Stomach (tissue), 9 donors: Measurements from ENCODE around the gene PMP22. TPM values are rescaled to one million over a fixed set of nuclear protein-coding genes. Genes with fewer than 3 reads are reported as not detected.

Experiments
- DNase-seq, 2 donors: peaks; one replicate each; pipeline versions ENCODE4 v3.0.0 to v3.0.0-alpha.2; 2013 to 2019
- H3K27ac ChIP-seq, 5 donors: fragments of 200-600 bp in 4 of 5; sonication (generic) in 4 of 5; one replicate each; pipeline ENCODE4 v1.5.1; 2013 to 2019; ENCODE audit warnings: mild to moderate bottlenecking in 1 of 5, moderate library complexity in 1 of 5
- H3K27me3 ChIP-seq, 3 donors: fragments of 200-600 bp; sonication (generic); one replicate each; pipeline ENCODE4 v1.5.1; 2017 to 2019; ENCODE audit warnings: mixed run types in 1 of 3
- H3K36me3 ChIP-seq, 4 donors: fragments of 200-600 bp; sonication (generic); 1 replicate in 3 of 4; 2 replicates in 1 of 4; pipeline ENCODE4 v1.5.1; 2016 to 2019
- H3K4me1 ChIP-seq, 4 donors: fragments of 200-600 bp; sonication (generic); one replicate each; pipeline ENCODE4 v1.5.1; 2016 to 2019
- H3K4me3 ChIP-seq, 4 donors: fragments of 200-600 bp; sonication (generic) in 3 of 4; one replicate each; pipeline ENCODE4 v1.5.1; 2016 to 2019; ENCODE audit warnings: mild to moderate bottlenecking in 1 of 4
- H3K9me3 ChIP-seq, 4 donors: fragments of 200-600 bp; sonication (generic); one replicate each; pipeline ENCODE4 v1.5.1; 2016 to 2019
- EP300 ChIP-seq: sonication (generic); formaldehyde crosslinking; IDR thresholded peaks from one replicate; pipeline ENCODE4 v1.6.1; 2017; ENCODE audit warnings: antibody characterized with exemption
- POLR2A ChIP-seq, 4 donors: fragments of 450-650 bp; IDR thresholded peaks; one replicate each; pipeline ENCODE4 v1.6.1; 2016; ENCODE audit warnings: antibody characterized with exemption in 4 of 4, control low read depth in 2 of 4, mild to moderate bottlenecking in 1 of 4, moderate library complexity in 1 of 4
- POLR2AphosphoS5 ChIP-seq, 3 donors: sonication (generic); formaldehyde crosslinking; IDR thresholded peaks; one replicate each; pipeline ENCODE4 v1.6.1; 2016; ENCODE audit warnings: antibody characterized with exemption in 3 of 3
- WGBS, 5 donors: extraction: QIAGEN DNeasy Blood & Tissue Kit in 3 of 5; methylation state at CpG; one replicate each; pipeline versions ENCODE4 v1.1.5 to v1.1.7; 2013 to 2018; 5-methylcytosine and 5-hydroxymethylcytosine counted together
- intact Hi-C: fragments of 100-400 bp; cut with DNase I; formaldehyde crosslinking; loops from one replicate; pipeline ENCODE4 v1.15.1; 2023; ENCODE audit warnings: low total_unique reads
- polyA plus RNA-seq, 3 donors: library from polyadenylated mRNA; stranded (reverse); fragments of 200-250 nt; gene quantifications; one replicate each; pipeline ENCODE4 v1.2.3, GENCODE V29; 2013
- total RNA-seq, 5 donors: library from RNA; depleted of rRNA; stranded (reverse); fragments of >200 nt; gene quantifications; one replicate each; pipeline versions ENCODE4 v1.1.0 to v1.2.3, GENCODE V29; 2014 to 2016
- TF ChIP-seq, protein P1 (sequence below), 7 experiments: fragments of 450-650 bp in 4 of 7; fragments of 200-600 bp in 3 of 7; sonication (generic) in 3 of 7; IDR thresholded peaks; one replicate each; pipeline ENCODE4 v1.5.1; 2016 to 2019; ENCODE audit warnings: antibody characterized with exemption in 7 of 7, control low read depth in 2 of 7, mild to moderate bottlenecking in 1 of 7
- donor health status: healthy with polysubstance abuse.
- donor health status: Bipolar disorder and iron deficiency.
- donor health status: healthy.

Gene PMP22
- total and polyA plus RNA-seq, 8 donors: 34.2 to 168 (median 51.7) TPM

GRCh38 chr17:15309236-15309635, 44.1 kb upstream of the PMP22 start:
- intact Hi-C loops: no loop called here
- no peak overlapping the region for H3K4me3 ChIP-seq
- no peak for DNase-seq
- H3K36me3 ChIP-seq: no peaks in the 10 kb centered on the region
- no peaks in the 10 kb centered on the region for H3K27me3 ChIP-seq
- WGBS, 5 donors: 49 to 86% (median 71%) methylated on average over 3 of the region's 3 CpGs
- no peaks in the 10 kb centered on the region for H3K9me3 ChIP-seq
- H3K4me1 ChIP-seq: peaks cover 0 to 32% (median 2%) of the 10 kb centered on the region in 4 donors
- TF ChIP-seq, protein P1, sequence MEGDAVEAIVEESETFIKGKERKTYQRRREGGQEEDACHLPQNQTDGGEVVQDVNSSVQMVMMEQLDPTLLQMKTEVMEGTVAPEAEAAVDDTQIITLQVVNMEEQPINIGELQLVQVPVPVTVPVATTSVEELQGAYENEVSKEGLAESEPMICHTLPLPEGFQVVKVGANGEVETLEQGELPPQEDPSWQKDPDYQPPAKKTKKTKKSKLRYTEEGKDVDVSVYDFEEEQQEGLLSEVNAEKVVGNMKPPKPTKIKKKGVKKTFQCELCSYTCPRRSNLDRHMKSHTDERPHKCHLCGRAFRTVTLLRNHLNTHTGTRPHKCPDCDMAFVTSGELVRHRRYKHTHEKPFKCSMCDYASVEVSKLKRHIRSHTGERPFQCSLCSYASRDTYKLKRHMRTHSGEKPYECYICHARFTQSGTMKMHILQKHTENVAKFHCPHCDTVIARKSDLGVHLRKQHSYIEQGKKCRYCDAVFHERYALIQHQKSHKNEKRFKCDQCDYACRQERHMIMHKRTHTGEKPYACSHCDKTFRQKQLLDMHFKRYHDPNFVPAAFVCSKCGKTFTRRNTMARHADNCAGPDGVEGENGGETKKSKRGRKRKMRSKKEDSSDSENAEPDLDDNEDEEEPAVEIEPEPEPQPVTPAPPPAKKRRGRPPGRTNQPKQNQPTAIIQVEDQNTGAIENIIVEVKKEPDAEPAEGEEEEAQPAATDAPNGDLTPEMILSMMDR (IDR thresholded peaks at IDR 0.05): no peak
- TF ChIP-seq POLR2AphosphoS5 (IDR thresholded peaks at IDR 0.05): no peak
- TF ChIP-seq EP300: no peak
- no peak for TF ChIP-seq POLR2A (IDR thresholded peaks at IDR 0.05)
- H3K27ac ChIP-seq: no peak overlapping the region

GRCh38 chr17:15308758-15309157, 43.6 kb upstream of the PMP22 start:
- TF ChIP-seq EP300 (no peak), POLR2A (IDR thresholded peaks at IDR 0.05) (no peak), POLR2AphosphoS5 (IDR thresholded peaks at IDR 0.05) (no peak)
- TF ChIP-seq, protein P1 (IDR thresholded peaks at IDR 0.05): no peak
- intact Hi-C loops: no loop called here
- no peak for DNase-seq
- Histone ChIP-seq H3K4me3 (no peak overlapping the region), H3K36me3 (no peaks in the 10 kb centered on the region), H3K4me1 (peaks cover 0 to 32% (median 2%) of the 10 kb centered on the region in 4 donors), H3K27ac (peak overlapping the region in 1 of 5 donors; percentile 66), H3K27me3 (no peaks in the 10 kb centered on the region), H3K9me3 (no peaks in the 10 kb centered on the region)
- 72 to 86% (median 81%) methylated on average over 5 to 7 of the region's 7 CpGs for WGBS, 5 donors

GRCh38 chr17:15307710-15308111, 42.6 kb upstream of the PMP22 start:
- intact Hi-C loops: no loop called here
- peak overlapping the region in 2 of 5 donors; percentile 0 to 66 for H3K27ac ChIP-seq
- H3K36me3 ChIP-seq: no peaks in the 10 kb centered on the region
- DNase-seq: peak in 1 of 2 donors; percentile 38
- TF ChIP-seq EP300: no peak
- TF ChIP-seq, protein P1 (IDR thresholded peaks at IDR 0.05): no peak
- TF ChIP-seq POLR2AphosphoS5 (IDR thresholded peaks at IDR 0.05): peak in 2 of 3 donors; percentile 27 to 47
- TF ChIP-seq POLR2A (IDR thresholded peaks at IDR 0.05): no peak
- peaks cover 0 to 32% (median 2%) of the 10 kb centered on the region in 4 donors for H3K4me1 ChIP-seq
- 50 to 61% (median 58%) methylated on average over 4 of the region's 4 CpGs for WGBS, 5 donors
- H3K27me3 ChIP-seq: no peaks in the 10 kb centered on the region
- no peak overlapping the region for H3K4me3 ChIP-seq
- no peaks in the 10 kb centered on the region for H3K9me3 ChIP-seq

DNA sequence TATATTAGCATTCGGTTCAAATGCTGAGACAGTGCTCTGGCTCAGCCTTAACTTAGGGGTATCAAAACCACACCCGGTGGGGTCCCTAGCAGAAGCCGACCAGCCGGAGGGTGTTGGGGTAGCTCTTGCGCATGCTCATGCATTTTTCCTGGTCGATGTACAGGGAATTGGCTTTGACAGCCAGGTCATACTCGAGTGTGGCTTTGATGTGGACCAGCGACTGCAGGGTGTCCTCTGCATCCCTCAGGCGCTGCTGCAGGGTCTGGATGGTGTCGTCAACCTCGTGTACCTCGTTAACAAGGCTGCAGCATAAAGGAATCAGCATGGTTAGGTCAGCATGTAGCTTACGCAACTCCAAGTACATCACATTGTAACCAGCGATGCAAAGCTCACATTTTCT, 38.7 kb upstream of the PMP22 start:
- TF ChIP-seq, protein P1 (IDR thresholded peaks at IDR 0.05): no peak
- TF ChIP-seq EP300: no peak
- no peak for TF ChIP-seq POLR2A (IDR thresholded peaks at IDR 0.05)
- TF ChIP-seq POLR2AphosphoS5 (IDR thresholded peaks at IDR 0.05): no peak
- Histone ChIP-seq H3K36me3 (no peaks in the 10 kb centered on the region), H3K4me1 (peaks cover 0 to 32% (median 2%) of the 10 kb centered on the region in 4 donors), H3K4me3 (no peak overlapping the region), H3K9me3 (no peaks in the 10 kb centered on the region), H3K27ac (no peak overlapping the region), H3K27me3 (peaks cover 0 to 3% (median 0%) of the 10 kb centered on the region in 3 donors)
- intact Hi-C loops: no loop called here
- no peak for DNase-seq
- 85 to 90% (median 85%) methylated on average over 11 to 14 of the region's 14 CpGs for WGBS, 5 donors
